Prostate gland (tissue), 2 donors: ENCODE measurements around the gene NCF4.

ENCODE experiments used
- CTCF ChIP-seq, 4 experiments: fragments of 200-600 bp in 2 of 4; fragments of 450-650 bp in 2 of 4; sonication (generic) in 2 of 4; IDR thresholded peaks; 1 replicate in 3 of 4; 2 replicates in 1 of 4; pipeline ENCODE4 v1.5.1; 2016 to 2019; ENCODE audit warnings: antibody characterized with exemption in 4 of 4, mild to moderate bottlenecking in 2 of 4, moderate library complexity in 2 of 4
- POLR2A ChIP-seq: fragments of 450-650 bp; IDR thresholded peaks from one replicate; pipeline ENCODE4 v1.6.1; 2016; ENCODE audit warnings: antibody characterized with exemption, mild to moderate bottlenecking
- POLR2AphosphoS5 ChIP-seq: sonication (generic); formaldehyde crosslinking; IDR thresholded peaks from one replicate; pipeline ENCODE4 v1.6.1; 2017; ENCODE audit warnings: antibody characterized with exemption

- no peak for TF ChIP-seq POLR2A
- no peak for TF ChIP-seq CTCF (IDR thresholded peaks at IDR 0.05)
- no peak for TF ChIP-seq POLR2AphosphoS5
These were observed 55.2 kb downstream of the NCF4 start for GRCh38 chr22:36916034-36916433.
